Measurements from ENCODE around the gene MAPK6. TPM values are rescaled to one million over a fixed set of nuclear protein-coding genes. Genes with fewer than 3 reads are reported as not detected.
A peak's percentile ranks its signal among the peaks of the same experiment; 100 is the strongest.

Gene MAPK6
- total and polyA plus RNA-seq, 9 of the 15 experiments (the other 6 are each of a cell fraction or from before 2014, with no cell fraction given): 28.5 to 97.1 (median 74.0) TPM

GRCh38 chr15:51982013-51982769 is 36.8 kb upstream of the MAPK6 start (continued):
- TF ChIP-seq, protein P1, sequence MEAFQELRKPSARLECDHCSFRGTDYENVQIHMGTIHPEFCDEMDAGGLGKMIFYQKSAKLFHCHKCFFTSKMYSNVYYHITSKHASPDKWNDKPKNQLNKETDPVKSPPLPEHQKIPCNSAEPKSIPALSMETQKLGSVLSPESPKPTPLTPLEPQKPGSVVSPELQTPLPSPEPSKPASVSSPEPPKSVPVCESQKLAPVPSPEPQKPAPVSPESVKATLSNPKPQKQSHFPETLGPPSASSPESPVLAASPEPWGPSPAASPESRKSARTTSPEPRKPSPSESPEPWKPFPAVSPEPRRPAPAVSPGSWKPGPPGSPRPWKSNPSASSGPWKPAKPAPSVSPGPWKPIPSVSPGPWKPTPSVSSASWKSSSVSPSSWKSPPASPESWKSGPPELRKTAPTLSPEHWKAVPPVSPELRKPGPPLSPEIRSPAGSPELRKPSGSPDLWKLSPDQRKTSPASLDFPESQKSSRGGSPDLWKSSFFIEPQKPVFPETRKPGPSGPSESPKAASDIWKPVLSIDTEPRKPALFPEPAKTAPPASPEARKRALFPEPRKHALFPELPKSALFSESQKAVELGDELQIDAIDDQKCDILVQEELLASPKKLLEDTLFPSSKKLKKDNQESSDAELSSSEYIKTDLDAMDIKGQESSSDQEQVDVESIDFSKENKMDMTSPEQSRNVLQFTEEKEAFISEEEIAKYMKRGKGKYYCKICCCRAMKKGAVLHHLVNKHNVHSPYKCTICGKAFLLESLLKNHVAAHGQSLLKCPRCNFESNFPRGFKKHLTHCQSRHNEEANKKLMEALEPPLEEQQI (IDR thresholded peaks at IDR 0.05): 0 out of 2 replicates have a peak, but pooled peaks have one; percentile 29
- TF ChIP-seq TRIM24 (IDR thresholded peaks at IDR 0.05): no peak
- TF ChIP-seq MAFF (IDR thresholded peaks at IDR 0.05; ENCODE audit: low read length): no peak
- TF ChIP-seq, protein P2, sequence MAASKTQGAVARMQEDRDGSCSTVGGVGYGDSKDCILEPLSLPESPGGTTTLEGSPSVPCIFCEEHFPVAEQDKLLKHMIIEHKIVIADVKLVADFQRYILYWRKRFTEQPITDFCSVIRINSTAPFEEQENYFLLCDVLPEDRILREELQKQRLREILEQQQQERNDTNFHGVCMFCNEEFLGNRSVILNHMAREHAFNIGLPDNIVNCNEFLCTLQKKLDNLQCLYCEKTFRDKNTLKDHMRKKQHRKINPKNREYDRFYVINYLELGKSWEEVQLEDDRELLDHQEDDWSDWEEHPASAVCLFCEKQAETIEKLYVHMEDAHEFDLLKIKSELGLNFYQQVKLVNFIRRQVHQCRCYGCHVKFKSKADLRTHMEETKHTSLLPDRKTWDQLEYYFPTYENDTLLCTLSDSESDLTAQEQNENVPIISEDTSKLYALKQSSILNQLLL (CRISPR knock-in tag; IDR thresholded peaks at IDR 0.05; ENCODE audit: borderline replicate concordance): no peak
- peak in 1 of 2 experiments; percentile 41; a peak in 2 of 4 replicates for TF ChIP-seq MNT (conservative IDR thresholded peaks at IDR 0.05)
- TF ChIP-seq NR2F6 (CRISPR knock-in tag; IDR thresholded peaks at IDR 0.05): no peak
- TF ChIP-seq HOXB6 (CRISPR knock-in tag; IDR thresholded peaks at IDR 0.05; ENCODE audit: borderline replicate concordance): no peak
- TF ChIP-seq JUND (IDR thresholded peaks at IDR 0.05; ENCODE audit: borderline replicate concordance, low read depth, low read length): peak; percentile 25; the same call in 1 of the 2 replicates
- peak; percentile 23; the same call in 2 of the 3 replicates for TF ChIP-seq JUND (tag; IDR thresholded peaks at IDR 0.05; ENCODE audit: borderline replicate concordance, low read depth, low read length)
- TF ChIP-seq TBP (optimal IDR thresholded peaks at IDR 0.05; ENCODE audit: low read depth, low read length): peak; percentile 36
- TF ChIP-seq MYC (IDR thresholded peaks at IDR 0.05; ENCODE audit: low read depth, low read length): no peak
- TF ChIP-seq MYC (CRISPR knock-in tag; IDR thresholded peaks at IDR 0.05; ENCODE audit: borderline replicate concordance, low read depth): no peak
- no peak; the same call in 1 of the 2 replicates for TF ChIP-seq ADNP (tag; IDR thresholded peaks at IDR 0.05)
- no peak for TF ChIP-seq ZNF224 (CRISPR knock-in tag; IDR thresholded peaks at IDR 0.05)
- TF ChIP-seq SMC3 (conservative IDR thresholded peaks at IDR 0.05; ENCODE audit: insufficient read depth, low read depth, low read length): peak; percentile 39; the same call in 1 of the 2 replicates
- no peak; the same call in 1 of the 2 replicates for TF ChIP-seq ZBTB17 (CRISPR knock-in tag; IDR thresholded peaks at IDR 0.05)
- TF ChIP-seq SIX5 (IDR thresholded peaks at IDR 0.05; ENCODE audit: borderline replicate concordance in 1 of 2, insufficient read depth in 1 of 2, low read depth in 1 of 2, low read length in 2 of 2): no peak
- 0 out of 4 replicates have a peak, but pooled peaks of 1 of the 2 experiments have one; percentile 30 for TF ChIP-seq KDM1A (IDR thresholded peaks at IDR 0.05)
- no peak for TF ChIP-seq PHB (CRISPR knock-in tag; IDR thresholded peaks at IDR 0.05)
- TF ChIP-seq BRCA1 (IDR thresholded peaks at IDR 0.05): no peak
- no peak for TF ChIP-seq BRCA1 (CRISPR knock-in tag; IDR thresholded peaks at IDR 0.05)

Data from K562 (cell line).